HG02970 (cell line): ENCODE measurements around the gene MAPKAP1.

Experiments used
- ATAC-seq: cut with Tn5 transposase; IDR thresholded peaks from one replicate; pipeline ENCODE4 v1.9.1; 2021; ENCODE audit warnings: mild to moderate bottlenecking, moderate library complexity, moderate number of reproducible peaks; ENCODE audit not compliant: unreplicated experiment, low FRiP score

The MAPKAP1 gene

DNA sequence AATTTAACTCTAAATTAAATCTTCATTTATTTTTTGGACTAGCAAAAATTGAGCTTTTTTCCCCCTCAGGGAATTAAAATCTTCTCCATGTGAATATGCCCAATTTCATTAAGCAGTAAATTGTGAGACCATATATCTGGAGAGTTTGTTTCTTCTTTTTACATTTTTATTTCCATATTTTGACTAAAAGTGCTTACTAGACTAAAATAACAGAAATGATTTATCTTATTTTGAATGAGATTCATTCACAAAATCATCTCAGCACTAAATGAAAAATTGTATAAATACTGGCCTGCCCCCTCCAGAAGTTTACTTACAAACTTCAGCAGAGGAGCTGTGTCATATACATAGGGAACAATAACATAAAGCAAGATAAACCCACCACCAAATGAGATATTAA, 26.6 kb downstream of the MAPKAP1 start:
- no peak for ATAC-seq

DNA sequence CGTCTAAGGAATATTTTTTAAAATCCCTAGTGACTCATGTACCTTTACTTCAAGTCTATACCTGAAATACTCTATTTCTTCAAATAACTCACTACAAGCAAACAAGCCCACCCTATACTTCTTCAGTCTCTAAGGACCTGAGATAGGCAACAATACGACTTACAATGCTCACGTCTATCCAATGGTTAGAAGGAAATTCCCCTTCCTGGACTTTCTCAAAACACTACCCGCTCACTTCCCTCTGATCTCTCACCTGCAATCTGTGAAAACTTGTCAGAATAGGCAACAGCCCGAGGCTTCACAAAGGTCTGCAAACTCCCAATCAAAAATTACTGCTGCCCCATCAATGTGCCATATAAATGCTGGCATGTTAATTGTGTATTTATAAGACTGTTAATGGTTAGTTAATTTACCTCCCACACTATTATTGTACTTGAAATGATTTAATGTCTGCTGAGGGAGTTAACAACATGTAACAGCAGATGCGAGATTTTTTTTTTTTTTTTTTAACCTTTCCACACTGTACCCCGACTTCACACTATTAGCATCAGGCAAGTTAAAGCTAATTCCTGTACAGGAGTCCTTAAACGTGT, 27.3 kb downstream of the MAPKAP1 start:
- ATAC-seq: no peak

DNA sequence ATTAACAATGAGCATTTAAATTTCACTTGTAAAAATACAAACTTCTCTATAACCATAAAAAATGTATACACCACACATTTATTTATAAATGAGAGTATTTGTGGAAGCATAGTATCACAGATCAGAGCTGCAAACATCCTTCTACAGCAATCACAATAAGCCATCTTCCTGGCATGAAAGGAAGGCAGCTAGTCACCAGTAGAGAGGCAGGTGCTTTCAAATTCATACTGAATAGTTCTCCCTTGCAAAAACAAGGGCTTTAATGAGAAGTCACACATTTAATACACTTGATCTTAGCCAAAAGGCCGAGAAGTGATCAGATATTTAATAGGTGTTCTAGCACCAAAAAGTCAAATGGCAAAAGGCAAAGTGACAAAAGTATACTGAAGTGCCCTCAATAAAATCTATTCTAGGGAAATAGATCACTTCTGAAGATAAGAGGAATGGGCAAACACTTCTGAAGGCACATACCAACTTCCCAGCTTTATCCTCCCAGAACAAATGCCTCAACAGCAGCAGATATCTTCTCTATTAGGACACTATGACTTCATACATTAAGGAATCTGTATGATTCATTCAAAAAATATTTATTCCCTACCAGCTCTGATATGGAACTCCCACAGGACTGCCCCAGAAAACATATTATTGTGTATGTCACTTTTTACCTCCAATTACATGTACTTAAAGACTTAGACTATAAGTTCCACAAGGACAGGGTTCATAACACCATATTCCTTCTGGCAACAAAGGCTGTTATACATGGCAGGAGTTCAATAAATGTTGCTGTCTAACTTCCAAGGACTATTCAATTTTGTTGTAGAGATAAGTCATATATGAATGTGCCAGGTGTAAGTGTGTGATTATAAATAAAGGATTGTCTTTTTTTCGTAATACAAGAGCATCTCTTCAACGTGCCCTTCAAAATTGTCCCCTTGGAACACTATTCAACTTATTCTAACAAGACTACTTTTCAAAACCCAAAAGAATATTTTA, 31.7 kb downstream of the MAPKAP1 start:
- ATAC-seq: no peak

DNA sequence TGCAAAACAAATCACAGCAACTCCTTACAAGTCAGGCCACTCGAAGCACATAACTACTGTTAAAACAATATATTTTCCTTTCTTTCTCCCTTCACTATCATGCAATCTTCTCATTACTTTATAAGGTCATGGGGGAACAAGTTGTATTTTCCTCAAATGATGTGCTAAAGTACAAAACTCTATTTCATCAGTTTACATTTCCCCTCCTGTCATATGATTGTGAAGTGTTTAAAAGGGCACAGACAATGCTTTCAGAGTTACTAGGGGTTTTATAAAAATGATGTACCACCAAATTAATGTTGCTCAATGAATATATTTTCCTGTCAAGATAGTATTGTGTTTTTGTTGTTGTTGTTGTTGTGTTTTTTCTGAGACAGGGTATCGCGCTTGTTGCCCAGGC, 34.1 kb downstream of the MAPKAP1 start:
- no peak for ATAC-seq

DNA sequence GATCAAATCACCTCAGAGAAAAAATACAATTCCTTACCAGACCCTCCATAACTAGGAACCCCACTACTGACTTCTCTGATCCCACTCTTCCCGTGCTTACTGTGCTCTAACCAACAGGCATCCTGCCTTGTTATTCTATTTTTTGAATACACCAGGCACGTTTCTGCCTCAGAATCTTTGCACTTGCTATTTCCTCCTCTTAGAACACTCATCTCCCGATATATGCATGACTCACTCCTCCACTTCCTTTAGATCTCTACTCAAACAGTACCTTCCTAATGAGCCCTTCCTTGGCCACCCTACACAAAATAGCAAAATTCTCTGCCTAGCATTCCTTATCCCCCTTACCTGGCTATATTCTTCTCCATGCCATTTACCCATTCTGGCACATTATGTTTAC, 43.9 kb downstream of the MAPKAP1 start:
- ATAC-seq: no peak

DNA sequence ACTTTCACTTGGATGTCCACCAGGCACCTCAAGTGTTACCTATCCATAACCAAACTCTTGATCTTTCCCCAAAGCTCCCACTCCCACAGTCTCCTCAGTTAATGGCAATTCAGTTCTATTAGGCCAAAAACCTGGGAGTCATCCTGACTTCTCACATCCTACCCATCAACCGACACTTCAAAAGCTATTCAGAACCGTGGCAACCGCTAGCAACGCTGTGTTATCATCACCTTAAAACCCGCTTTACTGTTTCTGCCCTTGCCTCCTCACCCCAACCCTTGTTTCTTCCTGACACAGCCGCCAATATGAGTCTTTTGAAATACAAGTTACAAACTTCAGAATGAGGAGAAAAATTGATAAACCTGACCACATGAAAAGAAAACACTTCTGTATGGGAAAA, 46.5 kb downstream of the MAPKAP1 start:
- no peak for ATAC-seq

DNA sequence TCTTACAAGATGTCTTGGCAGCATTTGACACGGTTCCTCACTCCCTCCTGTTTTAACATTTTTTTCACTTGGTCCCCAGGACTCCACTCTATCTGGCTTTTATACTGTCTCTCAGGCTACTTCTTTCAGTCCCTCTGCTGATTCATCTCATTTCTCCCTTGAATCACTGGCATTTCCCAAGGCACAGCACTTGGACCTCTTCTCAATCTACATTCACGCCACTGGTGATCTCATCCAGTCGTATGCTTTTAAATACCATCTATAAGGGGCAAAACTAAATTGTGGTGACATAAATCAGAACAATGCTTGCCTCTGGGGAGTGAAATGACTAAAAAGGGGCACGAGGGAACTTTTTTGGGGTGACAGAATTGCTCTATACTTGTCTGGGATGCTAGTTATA, 47.1 kb downstream of the MAPKAP1 start:
- no peak for ATAC-seq

DNA sequence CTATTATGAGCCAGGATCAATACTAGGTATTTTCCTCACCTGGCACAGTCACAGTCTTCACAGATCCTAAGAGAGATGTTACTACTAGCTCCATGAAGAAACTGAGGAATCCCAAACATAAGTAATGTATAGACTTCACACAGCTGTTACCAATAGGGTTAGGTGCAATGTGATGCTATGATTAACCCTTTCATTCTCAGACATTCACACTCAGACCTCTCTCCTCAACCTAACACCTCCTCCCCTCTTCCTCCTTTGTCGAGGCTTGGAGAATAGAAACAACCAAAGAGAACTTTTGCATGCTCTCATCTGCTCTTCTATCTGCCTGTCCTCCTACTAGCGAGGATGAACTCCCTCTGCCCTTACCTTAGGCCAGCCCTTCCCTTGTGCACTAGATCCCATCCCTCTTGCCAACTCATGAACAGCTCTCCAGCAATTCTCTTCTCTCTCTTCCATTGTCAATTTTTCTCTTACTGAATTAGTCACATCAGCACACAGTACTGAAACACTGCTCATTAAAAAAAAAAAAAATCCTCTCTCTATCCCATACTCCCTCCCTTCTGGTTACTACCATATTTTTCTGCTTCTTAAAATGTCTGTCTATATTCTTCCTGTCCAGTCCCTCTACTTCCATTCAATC, 47.7 kb downstream of the MAPKAP1 start:
- ATAC-seq: no peak

DNA sequence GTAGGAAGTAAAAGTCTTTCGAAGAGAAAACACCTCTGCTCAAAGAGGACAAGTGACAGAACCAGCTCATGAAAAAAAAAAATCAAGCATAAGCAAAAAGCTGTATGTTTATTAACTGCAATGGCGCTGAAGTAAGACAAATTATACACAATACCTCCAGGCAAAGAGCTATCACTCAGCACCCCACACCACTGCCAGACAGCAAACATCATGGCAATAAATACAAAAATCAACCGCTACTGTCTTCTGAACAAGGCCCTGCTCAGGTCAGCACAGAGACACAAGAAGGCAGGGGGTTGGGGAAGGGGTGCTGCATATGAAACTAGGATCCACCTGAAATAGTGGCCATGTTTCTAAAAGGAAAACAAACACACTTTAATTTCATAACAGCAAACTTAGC, 50.4 kb downstream of the MAPKAP1 start:
- ATAC-seq: no peak

DNA sequence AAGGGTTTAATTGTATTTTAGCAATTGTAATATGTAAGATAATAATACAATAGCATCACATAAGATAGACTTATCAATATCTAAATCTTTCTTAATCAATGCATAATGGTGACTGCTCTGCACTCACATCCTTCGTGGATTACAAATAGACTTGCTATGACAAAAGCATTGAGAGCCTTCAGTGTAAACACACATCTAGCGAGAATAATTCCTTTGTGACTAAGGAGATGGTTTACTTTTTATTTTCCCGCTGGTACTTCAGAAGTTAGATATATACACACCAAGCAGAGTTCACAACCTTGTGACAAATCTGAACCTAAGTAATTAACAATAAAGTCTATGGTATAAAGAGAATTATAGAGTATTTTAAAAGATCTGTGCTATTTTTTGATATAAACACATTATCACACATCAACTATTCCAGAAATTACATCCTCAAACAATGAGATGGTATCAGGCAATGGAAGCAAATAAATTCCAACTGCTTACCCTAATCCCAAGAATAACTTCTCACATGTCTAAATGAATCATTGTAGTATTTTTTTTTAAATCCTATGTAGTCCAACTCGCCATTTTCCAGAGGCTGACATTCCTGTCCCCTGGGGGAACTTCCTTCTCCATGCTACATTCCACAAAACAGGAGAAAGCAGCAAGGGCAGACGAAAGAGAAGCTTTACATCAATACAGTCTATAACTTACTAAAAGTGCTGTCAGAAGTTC, 51.2 kb downstream of the MAPKAP1 start:
- no peak for ATAC-seq

DNA sequence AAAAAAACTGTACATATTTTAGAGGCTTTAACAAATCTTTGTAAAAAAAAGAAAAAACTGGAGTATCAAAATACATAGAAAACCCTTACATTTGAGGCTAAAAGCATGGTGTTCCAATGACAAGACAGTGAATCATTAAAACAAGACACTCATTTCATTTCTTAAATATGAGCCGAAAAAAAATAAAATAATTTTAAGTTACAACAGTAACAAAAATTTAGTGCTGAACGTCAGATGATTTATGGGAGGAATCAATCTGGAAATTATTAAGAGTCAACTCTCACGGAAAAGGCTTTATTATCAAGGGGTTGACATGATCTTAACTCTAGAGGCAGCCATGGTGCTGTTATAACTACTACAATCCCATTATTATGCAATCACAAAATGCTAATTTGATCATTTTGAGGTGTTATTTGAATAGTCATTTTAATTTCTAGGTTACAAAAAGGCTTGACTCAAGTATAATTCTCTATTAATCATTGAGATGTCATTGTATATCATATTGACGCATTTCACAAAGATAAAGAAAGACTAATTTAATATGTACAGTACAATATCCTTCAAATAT, 51.9 kb downstream of the MAPKAP1 start:
- ATAC-seq: no peak

DNA sequence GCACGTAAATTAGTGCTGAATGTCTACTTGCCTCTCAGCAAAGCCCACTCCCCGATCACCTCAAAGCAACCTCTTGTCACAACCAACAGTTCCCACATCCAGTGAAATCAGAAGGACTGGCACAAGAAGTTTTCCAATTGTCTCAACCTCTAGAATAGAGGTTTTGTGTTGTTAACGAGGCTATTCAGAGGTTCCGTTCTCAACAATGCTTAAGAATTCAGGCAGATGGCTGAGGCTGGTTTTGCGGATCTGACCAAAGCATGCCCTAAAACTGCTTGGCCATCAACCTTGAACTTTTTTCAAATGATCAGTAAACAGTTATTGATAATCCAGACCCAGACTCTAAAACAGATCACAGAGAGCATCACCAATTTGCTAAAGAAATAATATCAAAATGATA, 52.9 kb downstream of the MAPKAP1 start:
- ATAC-seq: no peak

DNA sequence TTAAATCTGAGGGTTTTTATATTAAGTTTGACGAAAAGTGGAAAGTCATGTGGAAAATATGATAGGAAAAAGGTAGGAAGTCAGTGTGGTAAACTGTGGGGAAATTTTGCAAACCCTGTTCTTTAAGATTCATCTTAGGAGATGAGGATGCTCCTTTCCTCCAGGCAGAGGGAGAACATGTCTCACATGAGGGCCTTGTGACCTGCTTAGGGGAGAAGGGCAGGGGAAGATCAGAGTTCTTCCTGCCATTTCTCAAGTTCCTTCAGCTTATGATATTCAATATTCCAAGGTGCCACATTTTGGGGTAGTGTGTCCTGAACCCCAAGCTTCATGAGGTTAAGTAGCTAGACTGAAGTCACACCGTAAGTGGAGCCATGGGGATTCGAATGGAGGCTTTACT, 53.7 kb downstream of the MAPKAP1 start:
- no peak for ATAC-seq

DNA sequence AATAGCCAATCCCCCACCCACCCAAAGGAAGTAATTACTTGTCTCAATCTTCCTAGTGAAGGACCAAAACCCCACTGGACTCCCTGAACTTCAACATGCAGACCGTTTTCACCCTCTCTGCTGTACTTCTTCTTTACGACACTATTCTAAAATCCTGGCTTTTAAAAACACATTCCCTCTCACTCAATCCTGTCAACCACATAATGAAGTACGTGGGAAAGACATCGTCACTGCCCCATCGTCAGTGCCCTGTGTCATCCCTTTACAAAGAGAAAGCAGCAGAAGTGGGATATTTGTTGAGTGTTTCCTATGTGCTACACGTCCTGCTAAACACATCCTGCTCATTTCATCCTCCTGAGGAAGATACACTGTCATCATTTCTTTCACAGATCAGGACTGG, 54.2 kb downstream of the MAPKAP1 start:
- ATAC-seq: no peak

DNA sequence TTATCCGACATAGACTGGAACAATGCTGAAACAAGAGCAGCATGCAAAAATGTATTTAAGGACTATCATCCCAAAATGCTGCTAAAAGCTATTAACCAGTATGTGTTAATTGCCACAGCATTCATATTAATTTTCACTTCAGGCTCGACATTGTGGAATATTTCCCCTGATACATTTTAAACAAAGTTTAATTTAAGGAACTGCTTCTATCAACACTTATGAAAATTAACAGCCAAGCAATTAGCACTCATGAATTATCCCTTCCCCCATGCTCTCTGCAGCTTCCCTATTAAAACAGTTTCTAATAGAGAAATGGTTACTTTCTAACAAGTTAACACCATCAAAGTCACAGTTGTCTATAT, 54.8 kb downstream of the MAPKAP1 start:
- ATAC-seq: no peak

DNA sequence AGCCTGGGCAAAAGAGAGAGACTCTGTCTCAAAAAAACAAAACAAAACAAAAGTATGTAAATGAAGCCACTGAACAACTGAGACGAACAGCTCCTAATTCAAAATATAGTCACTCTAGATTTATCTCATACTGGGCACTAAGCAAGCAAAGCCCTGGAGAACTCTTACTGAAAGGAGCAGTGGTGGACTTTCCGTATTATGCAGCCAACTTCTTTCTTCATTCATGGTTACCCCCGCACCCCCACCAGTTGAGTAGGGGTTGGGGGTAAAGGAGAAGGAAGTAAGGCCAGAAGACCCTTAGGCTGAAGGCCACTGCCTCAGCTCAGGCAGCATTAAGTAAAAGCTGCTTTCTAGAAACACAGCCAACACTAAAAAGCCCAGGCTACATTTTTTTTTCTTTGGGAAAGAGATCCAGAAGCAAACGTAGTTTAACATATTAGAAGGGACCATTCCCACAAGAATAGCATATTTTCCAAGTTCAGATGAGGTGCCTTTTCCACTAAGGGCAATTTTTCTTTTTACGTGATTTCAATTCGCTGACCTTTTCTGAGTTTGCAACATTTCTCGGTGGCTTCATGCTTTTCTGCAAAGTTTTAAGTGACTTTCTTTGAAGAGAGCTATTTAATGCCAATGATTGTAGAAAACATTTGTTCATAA, 55.3 kb downstream of the MAPKAP1 start:
- no peak for ATAC-seq

DNA sequence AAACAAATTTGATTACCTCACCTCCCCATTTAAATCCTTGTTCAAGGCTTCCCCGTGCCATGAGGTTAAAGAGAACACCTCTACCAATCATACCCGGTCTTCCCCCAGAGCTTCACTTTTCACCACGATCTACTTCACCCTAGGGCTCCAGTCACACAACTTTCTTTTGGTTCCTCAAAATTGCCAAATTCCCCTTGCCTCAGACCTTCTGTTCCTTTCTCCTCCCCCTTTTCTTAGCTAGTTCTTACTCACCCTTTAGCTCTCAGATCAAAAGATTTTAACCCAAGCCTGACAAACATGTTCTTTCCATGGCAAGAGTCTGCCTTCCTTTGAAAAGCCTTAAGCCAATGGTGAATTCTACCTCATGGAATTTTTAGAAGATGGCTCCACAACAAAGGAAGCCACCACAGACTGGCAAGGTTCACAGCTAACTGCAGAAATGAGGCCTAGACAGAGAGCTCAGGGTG, 56.7 kb downstream of the MAPKAP1 start:
- no peak for ATAC-seq

DNA sequence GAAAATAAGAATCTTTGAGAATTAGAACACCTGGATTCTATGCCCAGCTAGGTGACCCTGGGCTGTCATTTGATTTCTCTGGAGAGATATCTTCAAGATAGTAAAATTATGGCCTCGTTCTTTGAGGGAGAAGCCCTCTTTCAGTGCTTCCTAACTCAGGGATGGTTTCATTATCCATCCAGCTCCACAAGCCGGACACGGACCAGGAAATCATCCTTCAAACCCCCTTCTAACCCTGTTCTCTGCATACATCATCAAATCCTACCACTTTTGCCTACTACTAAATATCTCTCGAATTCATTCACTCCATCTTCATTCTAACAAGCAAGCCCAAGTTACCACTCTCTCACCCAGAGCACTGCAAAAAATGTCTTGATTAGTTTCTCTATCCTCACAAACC, 57.2 kb downstream of the MAPKAP1 start:
- no peak for ATAC-seq

DNA sequence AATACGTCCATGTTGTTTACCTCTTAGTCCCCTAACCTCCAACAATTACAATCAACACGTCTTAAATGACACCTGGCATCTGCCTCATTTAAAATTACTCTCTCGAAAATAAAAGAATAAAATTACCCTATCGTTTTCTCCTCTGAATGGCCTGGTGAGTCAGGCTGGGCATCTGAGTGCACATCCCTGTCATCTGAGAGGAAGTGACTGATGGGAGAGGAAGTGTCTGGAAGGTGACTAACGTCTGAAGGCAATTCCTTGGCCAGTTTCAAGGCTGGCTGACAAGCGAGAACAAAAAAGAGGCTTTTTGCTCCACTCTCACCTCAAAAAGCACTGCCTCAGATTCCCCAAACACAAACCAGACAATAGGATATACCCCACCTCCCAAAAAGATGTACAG, 57.7 kb downstream of the MAPKAP1 start:
- ATAC-seq: no peak

DNA sequence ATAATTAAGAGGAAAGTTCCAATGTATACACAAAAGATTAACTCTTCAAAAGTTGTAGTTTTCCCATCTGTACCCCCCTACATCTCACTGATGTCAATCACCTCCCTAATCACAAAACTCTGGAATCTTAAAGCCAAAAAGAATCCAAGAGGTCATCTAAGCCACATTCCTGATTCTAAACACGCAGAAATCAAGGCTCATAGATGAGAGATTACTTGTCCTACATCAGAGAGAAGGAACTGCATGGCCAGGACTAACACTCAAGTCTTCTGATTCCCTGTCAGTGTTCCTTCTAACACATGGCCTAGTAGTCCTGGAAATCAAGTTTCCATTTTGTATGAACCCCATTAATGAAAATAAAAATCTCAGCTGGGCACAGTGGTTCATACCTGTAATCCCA, 58.7 kb downstream of the MAPKAP1 start:
- no peak for ATAC-seq
